GM18511 (cell line): ENCODE results near the gene BICC1.

Source experiments
- ATAC-seq: cut with Tn5 transposase; IDR thresholded peaks from one replicate; pipeline ENCODE4 v1.9.1; 2021; ENCODE audit warnings: mild to moderate bottlenecking, moderate library complexity; ENCODE audit not compliant: unreplicated experiment

The BICC1 gene

GRCh38 chr10:58512491-58513187 lies at the start of gene BICC1:
Gene BICC1 (plus strand): TSS chr10:58512872. CDS start chr10:58513144, 272 bp downstream.
- no peak for ATAC-seq

- ATAC-seq, result no peak
Measured at GRCh38 chr10:58464956-58465355, 47.7 kb upstream of the BICC1 start.

GRCh38 chr10:58465629-58466028 lies 47.0 kb upstream of the BICC1 start:
- no peak for ATAC-seq

GRCh38 chr10:58467931-58468635 lies 44.6 kb upstream of the BICC1 start:
- no peak for ATAC-seq

- ATAC-seq, result no peak
Measured at GRCh38 chr10:58473976-58474375, 38.7 kb upstream of the BICC1 start.

- no peak for ATAC-seq
Measured at GRCh38 chr10:58475322-58476277, 37.1 kb upstream of the BICC1 start.

GRCh38 chr10:58477122-58477521 lies 35.5 kb upstream of the BICC1 start:
- ATAC-seq, result no peak

- ATAC-seq, result no peak
Measured at GRCh38 chr10:58477902-58478301, 34.8 kb upstream of the BICC1 start.

- no peak for ATAC-seq
Measured at GRCh38 chr10:58479045-58479444, 33.6 kb upstream of the BICC1 start.

- no peak for ATAC-seq
Measured at GRCh38 chr10:58480321-58480720, 32.4 kb upstream of the BICC1 start.

- no peak for ATAC-seq
Measured at GRCh38 chr10:58481569-58482109, 31.0 kb upstream of the BICC1 start.

- no peak for ATAC-seq
Measured at GRCh38 chr10:58486821-58487220, 25.9 kb upstream of the BICC1 start.

- ATAC-seq, result no peak
Measured at GRCh38 chr10:58488921-58489320, 23.8 kb upstream of the BICC1 start.

GRCh38 chr10:58502956-58503355 lies 9.7 kb upstream of the BICC1 start:
- ATAC-seq, result no peak

GRCh38 chr10:58508316-58508715 lies 4.4 kb upstream of the BICC1 start:
- ATAC-seq, result no peak

GRCh38 chr10:58511765-58512490 lies 744 bp upstream of the BICC1 start:
- ATAC-seq, result no peak

- ATAC-seq, result no peak
Measured at GRCh38 chr10:58513188-58514110, 777 bp downstream of the BICC1 start.

- ATAC-seq, result no peak
Measured at GRCh38 chr10:58514111-58514770, 1.6 kb downstream of the BICC1 start.
